ENCODE data around the gene CDH19.

- TF ChIP-seq CTCF (conservative IDR thresholded peaks at IDR 0.05 in 1 of 2, IDR thresholded peaks at IDR 0.05 in 1 of 2; ENCODE audit: extremely low read depth in 1 of 2, insufficient read depth in 1 of 2, low read depth in 1 of 2, low read length in 2 of 2): no peak
- TF ChIP-seq EZH2 (IDR thresholded peaks at IDR 0.05; ENCODE audit: borderline replicate concordance, low read length): no peak
These were observed 37.2 kb upstream of the CDH19 start for GRCh38 chr18:66641056-66641455.

All from mammary epithelial cell (primary cell).